Endothelial cell (in vitro differentiated cells): ENCODE data around the gene KRTAP4-1. TPM values are rescaled to one million over a fixed set of nuclear protein-coding genes. Genes with fewer than 3 reads are reported as not detected.
"Not testable (repeated sequence)": the region's sequence is repeated elsewhere in the genome, so short reads cannot be mapped to it uniquely, and the experiment has no call there.

Experiments
- DNase-seq: peaks from one replicate; pipeline ENCODE4 v3.0.0; 2021; ENCODE audit warnings: low spot score
- H3K27ac Mint-ChIP-seq: one replicate; pipeline ENCODE4 v1.8.0; 2021; ENCODE audit warnings: mixed read lengths, inconsistent platforms; ENCODE audit not compliant: unreplicated experiment
- H3K27me3 Mint-ChIP-seq: one replicate; pipeline ENCODE4 v1.8.0; 2021; ENCODE audit warnings: mild to moderate bottlenecking, moderate library complexity, mixed read lengths, inconsistent platforms; ENCODE audit not compliant: unreplicated experiment
- H3K36me3 Mint-ChIP-seq: one replicate; pipeline ENCODE4 v1.8.0; 2021; ENCODE audit warnings: mild to moderate bottlenecking, low read depth, mixed read lengths, inconsistent platforms; ENCODE audit not compliant: unreplicated experiment
- H3K4me1 Mint-ChIP-seq: one replicate; pipeline ENCODE4 v1.8.0; 2021; ENCODE audit warnings: mild to moderate bottlenecking, mixed read lengths, inconsistent platforms; ENCODE audit not compliant: unreplicated experiment
- H3K4me3 Mint-ChIP-seq: one replicate; pipeline ENCODE4 v1.8.0; 2021; ENCODE audit warnings: mild to moderate bottlenecking, mixed read lengths, inconsistent platforms; ENCODE audit not compliant: unreplicated experiment
- H3K9me3 Mint-ChIP-seq: one replicate; pipeline ENCODE4 v1.8.0; 2021; ENCODE audit warnings: mixed read lengths, inconsistent platforms; ENCODE audit not compliant: unreplicated experiment
- total RNA-seq: library from RNA; stranded (reverse); fragmentation: NEBNext Ultra II Directional; extraction: Animal tissue kit (Norgen Biotek cat#: 25700); gene quantifications from one replicate; pipeline ENCODE4 v1.2.1, GENCODE V29; 2021; ENCODE audit not compliant: unreplicated experiment
- TF ChIP-seq, protein P1 (sequence below): fragments of 200-600 bp; sonication (generic); IDR thresholded peaks from one replicate; pipeline ENCODE4 v1.5.0; 2021; ENCODE audit warnings: antibody characterized with exemption; ENCODE audit not compliant: unreplicated experiment

Gene KRTAP4-1
- total RNA-seq, 1 donor from 2014 or later = not detected

DNA sequence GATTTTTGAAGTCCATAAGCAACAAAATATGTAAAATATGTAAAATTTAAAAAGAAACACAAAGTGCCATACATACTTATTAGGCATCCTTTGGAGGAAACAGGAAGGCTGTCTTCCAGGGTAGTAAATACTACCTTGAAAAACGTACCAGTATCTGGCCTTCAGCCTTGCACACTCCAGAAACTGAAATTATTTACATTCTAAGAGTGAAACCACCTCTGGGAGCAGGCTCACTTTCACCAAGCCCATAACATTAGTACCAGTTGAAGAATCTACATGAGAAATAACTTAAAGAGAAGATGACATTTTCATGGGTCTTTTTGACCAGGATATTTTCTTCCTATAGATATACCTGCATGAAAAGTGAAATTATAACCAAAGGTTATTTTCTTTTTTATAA is 11.4 kb upstream of the KRTAP4-1 start:
- no peaks in the 10 kb centered on the region for H3K9me3 Mint-ChIP-seq
- no peak overlapping the region for H3K27ac Mint-ChIP-seq
- TF ChIP-seq, protein P1, sequence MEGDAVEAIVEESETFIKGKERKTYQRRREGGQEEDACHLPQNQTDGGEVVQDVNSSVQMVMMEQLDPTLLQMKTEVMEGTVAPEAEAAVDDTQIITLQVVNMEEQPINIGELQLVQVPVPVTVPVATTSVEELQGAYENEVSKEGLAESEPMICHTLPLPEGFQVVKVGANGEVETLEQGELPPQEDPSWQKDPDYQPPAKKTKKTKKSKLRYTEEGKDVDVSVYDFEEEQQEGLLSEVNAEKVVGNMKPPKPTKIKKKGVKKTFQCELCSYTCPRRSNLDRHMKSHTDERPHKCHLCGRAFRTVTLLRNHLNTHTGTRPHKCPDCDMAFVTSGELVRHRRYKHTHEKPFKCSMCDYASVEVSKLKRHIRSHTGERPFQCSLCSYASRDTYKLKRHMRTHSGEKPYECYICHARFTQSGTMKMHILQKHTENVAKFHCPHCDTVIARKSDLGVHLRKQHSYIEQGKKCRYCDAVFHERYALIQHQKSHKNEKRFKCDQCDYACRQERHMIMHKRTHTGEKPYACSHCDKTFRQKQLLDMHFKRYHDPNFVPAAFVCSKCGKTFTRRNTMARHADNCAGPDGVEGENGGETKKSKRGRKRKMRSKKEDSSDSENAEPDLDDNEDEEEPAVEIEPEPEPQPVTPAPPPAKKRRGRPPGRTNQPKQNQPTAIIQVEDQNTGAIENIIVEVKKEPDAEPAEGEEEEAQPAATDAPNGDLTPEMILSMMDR = no peak
- DNase-seq = no peak
- no peak overlapping the region for H3K4me3 Mint-ChIP-seq
- H3K27me3 Mint-ChIP-seq = no peaks in the 10 kb centered on the region
- H3K36me3 Mint-ChIP-seq = no peaks in the 10 kb centered on the region
- H3K4me1 Mint-ChIP-seq = no peaks in the 10 kb centered on the region

DNA sequence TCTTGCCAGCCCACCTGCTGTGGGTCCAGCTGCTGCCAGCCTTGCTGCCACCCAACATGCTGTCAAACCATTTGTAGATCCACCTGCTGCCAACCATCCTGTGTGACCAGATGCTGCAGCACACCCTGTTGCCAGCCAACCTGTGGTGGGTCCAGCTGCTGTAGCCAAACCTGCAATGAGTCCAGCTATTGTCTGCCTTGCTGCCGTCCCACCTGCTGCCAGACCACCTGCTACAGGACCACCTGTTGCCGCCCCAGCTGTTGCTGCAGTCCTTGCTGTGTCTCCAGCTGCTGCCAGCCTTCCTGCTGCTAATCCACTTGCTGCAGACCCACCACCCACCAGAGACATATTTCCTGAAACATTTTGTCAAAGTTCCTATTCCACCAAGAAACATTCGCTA is 5.6 kb upstream of the KRTAP4-1 start:
- no peak for DNase-seq
- no peaks in the 10 kb centered on the region for H3K36me3 Mint-ChIP-seq
- no peak overlapping the region for H3K27ac Mint-ChIP-seq
- TF ChIP-seq, protein P1 = no peak
- peaks cover 3% of the 10 kb centered on the region for H3K27me3 Mint-ChIP-seq
- H3K4me3 Mint-ChIP-seq = no peak overlapping the region
- no peaks in the 10 kb centered on the region for H3K4me1 Mint-ChIP-seq
- H3K9me3 Mint-ChIP-seq = no peaks in the 10 kb centered on the region

- H3K4me1 Mint-ChIP-seq, H3K27me3 Mint-ChIP-seq, H3K4me3 Mint-ChIP-seq, H3K36me3 Mint-ChIP-seq, DNase-seq, H3K27ac Mint-ChIP-seq, H3K9me3 Mint-ChIP-seq: not testable (repeated sequence)
Measured at GRCh38 chr17:41189837-41190318, 5.2 kb upstream of the KRTAP4-1 start, which contains the start of gene KRTAP9-1. KRTAP9-1 (plus strand) TSS chr17:41189887; CDS start chr17:41189887, 0 bp downstream.

DNA sequence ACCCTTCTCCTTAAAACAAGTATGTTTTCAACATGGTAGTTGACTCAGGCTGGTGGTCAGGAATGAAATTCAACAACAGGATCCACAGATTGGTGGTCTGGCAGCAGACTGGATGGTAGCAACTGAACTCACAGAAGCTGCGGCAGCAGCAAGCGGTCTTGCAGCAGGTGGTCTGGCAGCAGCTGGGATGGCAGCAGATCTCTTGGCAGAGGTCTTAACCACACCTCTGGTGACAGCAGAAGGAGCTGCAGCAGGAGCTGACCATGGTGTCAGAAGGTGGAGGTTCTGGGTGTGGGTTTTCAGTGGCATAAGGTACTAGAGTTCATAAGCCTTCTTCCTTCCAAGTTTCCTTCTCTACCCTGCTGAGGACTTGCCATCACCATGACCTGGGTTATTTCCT is 2.2 kb upstream of the KRTAP4-1 start:
- DNase-seq = no peak
- Mint-ChIP-seq H3K36me3 (no peaks in the 10 kb centered on the region), H3K27me3 (peaks cover 3% of the 10 kb centered on the region), H3K9me3 (no peaks in the 10 kb centered on the region), H3K27ac (no peak overlapping the region), H3K4me3 (no peak overlapping the region), H3K4me1 (no peaks in the 10 kb centered on the region)
- TF ChIP-seq, protein P1 = no peak

- no peak for DNase-seq
- H3K36me3 Mint-ChIP-seq = no peaks in the 10 kb centered on the region
Measured at GRCh38 chr17:41185001-41185400, 290 bp upstream of the KRTAP4-1 start.

More at GRCh38 chr17:41185001-41185400, 290 bp upstream of the KRTAP4-1 start:
- Mint-ChIP-seq H3K4me1 (no peaks in the 10 kb centered on the region), H3K4me3 (no peak overlapping the region), H3K27me3 (peaks cover 1% of the 10 kb centered on the region), H3K27ac (no peak overlapping the region), H3K9me3 (no peaks in the 10 kb centered on the region)
- TF ChIP-seq, protein P1 = no peak
